Ramos (cell line): ENCODE results near the gene C19orf53.
"Not testable (repeated sequence)": the region's sequence is repeated elsewhere in the genome, so short reads cannot be mapped to it uniquely, and the experiment has no call there.

Experiments used
- in situ Hi-C: fragments of 300-500 bp; cut with MboI; formaldehyde crosslinking; loops from one replicate; pipeline ENCODE4 v1.14.3; 2022; ENCODE audit warnings: low sequenced_read_pairs; ENCODE audit not compliant: unreplicated experiment

Gene C19orf53

GRCh38 chr19:13774217-13775191, at the start of gene C19orf53:
Gene C19orf53, plus strand, starts transcription at chr19:13774456. Its CDS starts 22 bp downstream, at chr19:13774478.
- in situ Hi-C loops: no loop called here

- in situ Hi-C loops: no loop called here
These were observed 47.9 kb upstream of the C19orf53 start for GRCh38 chr19:13726323-13726722.

GRCh38 chr19:13727798-13728197, 46.5 kb upstream of the C19orf53 start:
- in situ Hi-C loops: no loop called here

GRCh38 chr19:13729859-13730258, 44.4 kb upstream of the C19orf53 start:
- in situ Hi-C loops: no loop called here

DNA sequence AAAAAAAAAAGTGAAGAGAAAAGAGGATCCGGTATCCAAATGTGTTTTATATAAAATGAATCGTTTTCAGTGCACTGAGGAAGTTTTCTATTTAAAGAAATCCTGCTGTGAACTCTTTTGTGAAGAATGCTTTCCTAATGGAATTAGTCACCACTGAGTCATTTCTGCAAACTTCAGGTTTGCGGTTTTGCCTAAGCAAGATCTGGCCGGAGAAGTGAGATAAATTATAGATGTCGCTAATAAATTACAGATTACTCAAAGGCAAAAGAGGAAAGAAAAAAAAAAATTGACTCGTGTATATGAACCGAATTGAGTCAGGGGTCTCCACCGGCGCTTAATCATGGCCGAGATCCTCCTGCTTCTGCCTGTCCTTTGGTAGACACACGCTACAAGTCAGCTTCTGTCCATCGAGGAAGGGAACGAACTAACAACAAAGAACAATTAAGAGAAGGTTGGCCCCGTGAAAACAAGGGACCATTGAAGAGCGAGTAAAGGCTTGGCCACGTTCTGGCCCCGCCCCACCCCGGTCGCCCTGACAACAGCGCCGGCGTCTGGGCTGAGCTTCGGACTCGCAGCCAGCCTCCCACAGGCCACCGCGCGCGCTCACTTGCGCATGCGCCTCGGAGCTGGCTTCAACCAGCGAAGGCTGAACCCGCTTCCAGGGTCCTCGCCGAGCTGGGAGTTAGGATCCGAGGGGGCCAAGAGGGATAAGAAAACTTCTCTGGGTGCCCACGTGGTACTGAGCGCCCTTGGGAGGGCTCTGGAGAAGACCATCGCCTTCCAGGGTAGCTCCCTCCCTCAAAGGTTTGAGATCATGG, 42.9 kb upstream of the C19orf53 start:
- in situ Hi-C loops: no loop called here

DNA sequence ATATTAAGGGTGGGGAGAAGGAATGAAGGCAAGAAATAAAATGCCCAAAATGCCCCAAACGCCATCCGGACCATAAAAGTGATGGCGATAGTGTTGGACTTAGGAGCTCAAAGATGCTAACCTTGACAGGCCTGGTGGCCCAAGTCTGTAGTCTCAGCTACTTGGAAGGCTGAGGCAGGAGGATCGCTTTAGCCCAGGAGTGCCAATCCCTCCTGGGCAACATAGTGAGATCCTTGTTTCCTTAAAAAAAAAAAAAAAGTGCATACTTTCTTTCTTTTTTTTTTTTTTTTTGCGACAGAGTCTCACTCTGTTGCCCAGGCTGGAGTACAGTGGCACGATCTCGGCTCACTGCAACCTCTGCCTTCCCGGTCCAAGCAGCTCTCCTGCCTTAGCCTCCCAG, 41.9 kb upstream of the C19orf53 start:
- in situ Hi-C loops: no loop called here

DNA sequence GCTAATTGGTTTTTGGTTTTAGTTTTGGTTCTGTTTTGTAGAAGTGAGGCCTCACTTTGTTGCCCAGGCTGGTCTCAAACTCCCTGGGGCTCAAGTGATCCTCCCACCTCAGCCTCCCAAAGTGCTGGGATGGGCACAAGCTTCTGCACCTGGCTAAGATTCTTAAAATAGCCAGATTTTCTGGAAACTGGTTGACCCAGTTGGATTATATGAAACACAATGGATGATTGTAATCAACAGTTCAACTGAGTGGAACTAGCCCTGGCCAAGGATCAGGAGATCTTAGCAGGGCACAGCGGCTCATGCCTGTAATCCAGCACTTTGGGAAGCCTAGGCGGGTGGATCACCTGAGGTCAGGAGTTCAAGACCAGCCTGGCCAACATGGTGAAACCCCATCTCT, 39.5 kb upstream of the C19orf53 start:
- in situ Hi-C loops: no loop called here

DNA sequence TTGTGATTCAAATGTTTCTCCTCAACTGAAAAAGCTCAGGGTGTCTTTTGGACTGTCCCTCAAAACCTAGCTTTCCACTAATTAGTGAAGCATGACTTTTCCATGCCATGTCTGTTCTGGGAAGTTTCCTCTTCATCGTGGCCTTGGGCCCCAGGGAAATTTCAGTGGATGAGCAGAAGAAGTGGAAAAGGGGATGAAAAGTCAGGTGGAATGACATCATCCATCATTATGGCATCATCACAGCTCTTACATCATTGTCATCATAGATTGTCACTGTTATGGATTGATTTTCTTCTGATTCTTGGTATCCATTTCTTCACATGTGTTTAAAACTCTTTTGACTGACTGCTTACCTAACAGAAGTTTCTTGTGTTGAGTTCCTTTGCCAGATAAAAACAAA, 36.2 kb upstream of the C19orf53 start:
- in situ Hi-C loops: no loop called here

- in situ Hi-C loops: no loop called here
These were observed 32.4 kb upstream of the C19orf53 start for GRCh38 chr19:13741893-13742292.

DNA sequence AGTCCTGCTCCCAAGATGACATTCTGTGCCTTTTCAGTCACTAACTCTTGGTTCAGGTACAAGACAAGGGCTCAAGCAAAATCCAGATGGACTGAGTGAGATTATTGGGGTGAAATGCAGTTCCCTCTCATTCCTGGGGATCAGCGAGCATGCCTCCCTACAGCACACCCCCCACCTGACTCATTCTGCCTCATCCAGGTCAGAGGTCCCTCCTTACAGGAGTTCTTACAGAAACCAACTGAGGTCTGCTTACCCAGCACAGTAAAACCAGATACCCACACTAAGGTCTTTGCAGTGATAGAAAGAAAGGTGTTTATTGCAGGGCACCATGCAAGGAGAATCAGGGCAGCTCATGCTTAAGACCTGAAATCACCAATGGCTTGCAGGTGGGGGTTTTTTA, 31.5 kb upstream of the C19orf53 start:
- in situ Hi-C loops: no loop called here

DNA sequence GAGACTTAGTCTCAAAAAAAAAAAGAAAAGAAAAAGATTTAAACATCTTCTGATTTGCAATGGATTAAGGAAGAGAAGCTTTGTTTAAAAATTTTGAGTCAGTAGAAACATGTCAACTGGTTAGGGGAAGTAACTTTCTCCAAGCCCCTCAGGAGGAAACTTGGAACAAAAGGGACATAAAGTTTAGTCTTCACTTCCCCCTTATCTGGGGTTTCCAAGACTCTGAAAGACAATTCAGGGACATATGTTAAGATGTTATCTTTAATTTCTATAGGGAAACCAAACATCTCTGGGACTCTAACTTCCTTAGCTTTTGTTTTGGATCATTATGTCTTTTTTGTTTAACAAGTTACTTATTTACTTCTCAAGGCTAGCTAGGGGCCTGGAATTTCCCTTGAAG, 30.1 kb upstream of the C19orf53 start:
- in situ Hi-C loops: no loop called here

DNA sequence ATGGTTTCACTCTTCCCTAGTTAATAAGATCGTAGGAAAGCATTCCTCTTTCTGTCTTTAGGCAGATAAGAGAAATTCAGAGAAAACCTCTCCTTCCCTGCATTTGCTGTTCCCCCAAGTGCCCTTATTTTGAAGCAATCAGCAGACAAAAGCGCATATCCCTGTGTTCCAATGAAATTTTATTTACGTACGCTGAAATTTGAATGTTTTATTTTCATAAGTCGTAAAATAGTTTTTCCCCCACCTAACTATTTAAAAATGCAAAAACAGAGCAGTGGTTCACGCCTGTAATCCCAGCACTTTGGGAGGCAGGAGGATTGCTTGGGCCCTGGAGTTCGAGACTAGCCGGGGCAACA, 27.2 kb upstream of the C19orf53 start:
- in situ Hi-C loops: no loop called here

GRCh38 chr19:13748169-13748828, 26.0 kb upstream of the C19orf53 start:
- in situ Hi-C loops: no loop called here

- in situ Hi-C loops: no loop called here
These were observed 22.8 kb upstream of the C19orf53 start for GRCh38 chr19:13751436-13751835.

- in situ Hi-C loops: not testable (repeated sequence)
These were observed 20.6 kb upstream of the C19orf53 start for GRCh38 chr19:13753622-13754021.

DNA sequence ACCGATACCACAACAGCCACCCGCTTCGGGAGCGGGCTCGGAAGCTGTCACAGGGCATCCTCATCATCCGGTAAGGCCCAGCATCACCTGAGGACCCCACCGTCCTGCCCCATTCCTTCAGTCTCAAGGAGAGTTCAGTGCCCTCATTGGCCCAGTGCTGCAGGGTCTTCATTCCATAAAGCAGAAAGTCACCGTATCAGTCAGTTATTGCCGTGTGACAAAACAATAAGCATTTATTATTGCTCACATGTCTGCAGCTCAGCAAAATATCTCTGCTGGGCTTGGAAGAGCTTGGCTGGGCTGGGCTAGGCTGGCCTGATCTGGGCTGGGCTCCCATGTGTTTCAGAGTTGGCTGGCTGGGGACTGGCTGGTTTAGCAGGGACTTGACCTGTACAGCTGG, 18.0 kb upstream of the C19orf53 start:
- in situ Hi-C loops: no loop called here

DNA sequence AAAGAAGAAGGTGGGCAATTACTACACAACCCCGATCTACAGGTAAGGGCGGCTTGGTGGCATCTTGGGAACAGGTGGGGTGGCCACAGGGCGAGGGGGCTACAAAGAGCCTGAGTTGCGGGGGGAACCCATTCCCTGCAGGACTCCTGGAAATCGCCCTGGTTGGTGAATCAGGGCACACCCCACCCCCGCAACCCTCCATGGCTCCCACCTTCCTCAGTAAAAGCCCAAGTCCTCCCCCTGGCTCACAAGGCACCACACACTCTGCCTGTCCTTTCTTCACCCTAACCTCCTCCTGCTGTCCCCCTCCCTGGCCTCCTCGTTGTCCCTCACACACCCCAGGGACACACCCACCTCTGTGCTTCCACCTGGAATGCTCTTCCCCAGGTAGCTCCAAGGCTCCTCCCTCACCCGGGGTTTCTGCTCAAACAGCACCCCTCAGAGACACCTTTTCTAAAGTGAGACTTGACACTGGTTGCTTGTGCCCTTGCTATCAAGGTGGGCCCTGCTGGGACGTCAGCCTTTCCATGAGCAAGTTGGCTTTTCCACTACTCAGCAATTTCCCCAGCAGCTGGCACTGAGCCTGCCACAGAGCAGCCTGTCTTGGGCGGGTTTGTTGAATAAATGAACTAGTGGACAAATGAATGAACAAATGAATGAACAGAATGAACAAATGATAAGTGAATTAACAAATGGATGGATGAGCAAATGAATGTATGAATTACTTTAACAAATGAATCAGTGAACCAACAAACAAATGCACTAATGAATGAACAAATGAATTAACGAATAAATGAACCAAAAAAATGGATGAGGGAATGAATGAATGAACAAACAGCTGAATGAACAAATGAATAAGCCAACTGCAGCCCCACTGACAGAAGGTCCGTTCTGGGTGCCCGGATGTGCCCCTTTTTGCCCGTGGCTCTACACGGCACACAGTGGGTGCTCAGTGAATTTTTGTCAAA, 16.2 kb upstream of the C19orf53 start:
- in situ Hi-C loops: no loop called here

GRCh38 chr19:13758795-13759194, 15.5 kb upstream of the C19orf53 start:
- in situ Hi-C loops: no loop called here

DNA sequence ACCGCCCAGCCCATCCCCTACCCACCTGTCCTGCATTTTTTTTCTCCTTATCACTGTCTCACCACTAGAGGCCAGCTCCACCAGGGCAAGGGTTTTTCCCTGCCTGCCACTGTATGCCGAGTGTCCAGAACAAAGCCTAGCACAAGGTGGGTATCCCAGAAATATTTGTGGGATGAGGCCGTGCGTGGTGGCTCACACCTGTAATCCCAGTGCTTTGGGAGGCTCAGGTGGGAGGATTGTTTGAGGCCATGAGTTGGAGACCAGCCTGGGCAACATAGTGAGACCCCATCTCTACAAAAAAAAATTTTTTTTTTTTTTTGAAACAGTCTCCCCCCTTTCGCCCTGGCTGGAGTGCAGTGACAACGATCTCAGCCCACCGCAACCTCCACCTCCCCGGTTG, 12.8 kb upstream of the C19orf53 start:
- in situ Hi-C loops: no loop called here
